GM18511 (cell line): ENCODE results near the gene KMT2C.
"Not testable (repeated sequence)": the region's sequence is repeated elsewhere in the genome, so short reads cannot be mapped to it uniquely, and the experiment has no call there.

Experiments used
- ATAC-seq: cut with Tn5 transposase; IDR thresholded peaks from one replicate; pipeline ENCODE4 v1.9.1; 2021; ENCODE audit warnings: mild to moderate bottlenecking, moderate library complexity; ENCODE audit not compliant: unreplicated experiment

Gene KMT2C

GRCh38 chr7:152442330-152442835, 6.6 kb upstream of the KMT2C start:
- no peak for ATAC-seq

- ATAC-seq, result not testable (repeated sequence)
Observed at GRCh38 chr7:152441810-152442209, 6.0 kb upstream of the KMT2C start.

GRCh38 chr7:152441168-152441567, 5.4 kb upstream of the KMT2C start:
- not testable (repeated sequence) for ATAC-seq

- not testable (repeated sequence) for ATAC-seq
Observed at GRCh38 chr7:152438017-152438416, 2.2 kb upstream of the KMT2C start.

DNA sequence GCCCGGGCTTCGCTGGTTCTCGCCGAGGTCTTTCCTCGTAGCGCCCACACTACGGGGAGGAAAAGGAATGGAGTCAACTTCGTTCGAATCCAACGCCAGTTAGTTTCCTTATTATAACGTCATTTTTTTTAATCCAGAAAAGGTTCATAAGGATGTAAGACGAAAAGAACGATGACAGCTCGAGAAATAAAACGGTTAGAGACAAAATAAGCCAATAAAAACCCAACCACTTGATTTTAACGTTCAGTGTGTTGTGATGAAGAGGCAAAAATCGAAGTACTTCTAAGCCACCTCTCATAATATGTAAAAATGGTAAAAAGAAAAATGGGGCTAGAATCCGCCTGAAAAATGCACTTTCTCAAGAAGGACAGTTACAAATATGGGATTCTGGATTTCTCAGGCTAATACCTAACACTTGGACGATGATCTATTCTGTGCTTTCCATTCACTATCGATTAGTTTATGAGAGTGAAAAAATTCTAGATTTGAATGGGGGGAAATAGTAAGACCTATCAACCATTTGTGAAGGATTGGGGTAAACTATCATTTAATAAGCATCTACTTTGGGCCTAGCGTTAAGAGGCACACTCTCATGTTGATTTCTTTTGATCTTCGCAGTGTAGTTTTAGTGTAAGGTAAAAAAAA, 1.2 kb upstream of the KMT2C start:
- ATAC-seq, result not testable (repeated sequence)

DNA sequence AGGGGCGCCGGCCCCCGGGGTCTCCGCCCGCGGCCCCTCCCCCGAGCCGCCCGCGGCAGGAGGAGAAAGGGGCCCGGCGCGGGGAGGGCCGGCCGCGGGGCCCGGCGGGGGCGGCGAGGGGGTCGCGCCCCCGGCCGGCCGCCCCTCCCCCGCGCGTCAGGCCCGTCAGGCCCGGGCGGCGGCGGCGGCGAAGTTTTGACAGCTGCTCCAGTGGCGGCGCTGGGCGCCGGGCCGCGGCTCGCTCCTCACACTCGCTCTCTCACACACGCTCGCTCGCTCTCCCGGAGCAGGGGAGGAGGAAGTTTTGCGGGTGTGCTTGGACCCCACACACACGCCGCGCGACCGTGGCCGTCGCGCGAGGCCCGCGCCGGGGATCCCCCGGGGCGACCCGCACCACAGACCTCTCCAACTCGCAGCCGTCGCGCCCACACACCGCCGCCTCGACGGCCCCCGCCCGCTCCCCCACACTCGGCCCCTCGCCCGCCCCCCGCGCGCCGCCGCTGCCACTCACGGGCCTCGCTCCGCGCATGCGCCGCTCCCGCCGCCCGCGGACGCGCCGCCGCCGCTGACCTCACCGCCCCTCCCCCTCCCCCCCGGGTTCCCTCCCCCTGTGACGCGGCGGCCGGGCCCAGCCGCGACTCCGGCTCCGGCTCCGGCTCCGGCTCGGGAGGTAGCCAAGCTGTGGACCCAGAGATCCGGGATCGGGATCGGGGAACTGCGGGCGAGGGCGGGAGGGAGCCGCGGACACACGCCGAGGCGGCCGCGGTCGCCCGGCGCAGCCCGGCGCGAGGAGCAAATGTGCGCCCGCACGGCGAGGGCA, 518 bp upstream of the KMT2C start:
- ATAC-seq, result peak; percentile 53

DNA sequence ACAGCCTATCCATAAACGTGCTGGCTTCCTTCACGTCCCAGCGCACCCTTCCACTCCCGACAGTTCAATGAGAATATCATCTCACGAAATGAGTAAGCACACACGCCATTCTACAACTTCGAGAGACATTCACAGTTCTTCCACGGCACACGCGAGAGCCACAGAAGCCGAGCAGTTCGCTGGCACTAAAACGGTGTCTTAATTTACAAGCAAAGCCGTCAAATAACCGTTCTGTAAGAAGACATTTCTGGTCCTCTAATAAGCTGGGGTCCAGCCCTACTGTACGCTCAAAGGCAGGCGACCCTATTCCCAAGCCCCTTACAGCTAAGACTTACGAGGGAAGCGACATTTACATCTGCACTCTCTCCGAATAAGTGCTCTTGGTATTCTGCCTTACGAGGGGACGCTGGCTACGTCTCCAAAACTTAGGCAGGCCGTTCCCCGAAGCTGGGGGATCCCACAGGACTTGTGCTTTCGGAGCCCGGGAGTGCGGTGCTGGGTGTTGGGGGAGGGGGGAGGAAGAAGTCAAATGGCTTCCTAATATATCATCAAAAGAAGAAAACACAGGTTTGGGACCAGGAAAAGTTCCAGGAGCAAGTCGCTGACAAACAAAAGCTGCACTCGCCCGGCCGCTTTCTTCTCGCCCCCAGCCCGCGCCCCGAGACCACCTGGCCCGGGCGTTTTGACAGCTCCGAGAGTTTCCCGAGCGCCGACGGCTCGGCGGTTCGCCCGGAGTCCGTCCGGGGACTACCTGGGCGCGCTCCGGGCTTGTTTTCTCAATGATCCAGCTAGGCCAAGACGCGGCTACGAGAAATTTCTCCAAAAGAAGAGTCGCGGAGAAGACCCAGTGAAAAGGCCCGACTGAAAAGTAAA, 1.1 kb downstream of the KMT2C start:
- ATAC-seq, result peak; percentile 31

DNA sequence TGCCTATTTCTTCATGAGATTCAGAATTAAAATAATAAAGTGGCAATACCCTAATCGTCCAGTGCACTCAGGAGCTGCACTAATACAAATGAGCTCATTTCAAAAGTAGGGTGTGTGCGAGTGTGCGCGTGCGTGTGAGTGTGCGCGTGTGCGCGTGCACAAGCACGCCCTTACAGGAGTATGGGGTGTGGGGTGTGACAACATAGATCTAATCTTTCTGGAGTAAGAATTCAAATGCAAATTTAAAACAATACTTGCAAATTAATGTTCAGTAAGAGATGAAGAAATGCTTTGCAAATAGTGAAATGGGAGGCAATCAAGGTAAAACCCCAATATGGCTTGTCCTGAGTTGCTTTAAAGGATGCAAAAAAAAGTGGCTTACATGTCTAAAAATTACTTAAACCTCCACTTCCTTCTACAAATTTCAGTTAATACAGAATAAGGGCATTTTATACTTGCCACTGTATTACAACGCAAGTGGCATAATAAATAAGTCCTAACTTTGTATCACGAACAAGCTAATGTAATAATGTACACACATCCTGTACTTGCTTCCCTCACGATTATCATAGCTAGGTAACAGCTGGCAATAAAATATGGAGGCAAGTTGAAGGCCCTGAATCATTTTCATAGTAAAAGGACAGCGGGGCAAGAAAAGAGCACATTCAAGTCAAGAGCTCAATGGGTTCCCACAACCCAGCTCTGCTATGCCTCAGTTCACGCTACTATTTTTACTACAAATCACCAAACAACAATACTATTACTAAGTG, 1.9 kb downstream of the KMT2C start:
- ATAC-seq, result peak; percentile 34

- ATAC-seq, result not testable (repeated sequence)
Observed at GRCh38 chr7:152432735-152433134, 3.1 kb downstream of the KMT2C start.

GRCh38 chr7:152430854-152431253, 4.9 kb downstream of the KMT2C start:
- ATAC-seq, result no peak

- ATAC-seq, result not testable (repeated sequence)
Observed at GRCh38 chr7:152430118-152430517, 5.7 kb downstream of the KMT2C start.

- ATAC-seq, result no peak
Observed at GRCh38 chr7:152424348-152425108, 11.3 kb downstream of the KMT2C start.

DNA sequence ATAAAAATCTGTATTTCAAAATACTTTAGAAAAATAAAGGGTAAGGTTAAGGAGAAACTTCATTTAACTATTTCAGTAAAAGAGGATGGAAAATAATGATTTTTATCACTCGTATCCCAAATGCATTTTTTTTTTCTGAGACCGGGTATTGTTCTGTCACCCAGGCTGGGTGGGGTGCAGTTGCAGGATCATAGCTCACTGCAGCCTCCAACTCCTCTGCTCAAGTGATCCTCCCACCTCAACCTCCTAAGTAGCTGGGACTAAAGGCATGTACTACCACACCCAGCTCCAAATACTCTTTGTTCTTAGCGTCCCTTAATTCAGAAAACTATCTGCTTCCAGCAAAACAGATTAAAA, 11.8 kb downstream of the KMT2C start:
- ATAC-seq, result no peak

GRCh38 chr7:152423171-152423570, 12.6 kb downstream of the KMT2C start:
- ATAC-seq, result not testable (repeated sequence)

DNA sequence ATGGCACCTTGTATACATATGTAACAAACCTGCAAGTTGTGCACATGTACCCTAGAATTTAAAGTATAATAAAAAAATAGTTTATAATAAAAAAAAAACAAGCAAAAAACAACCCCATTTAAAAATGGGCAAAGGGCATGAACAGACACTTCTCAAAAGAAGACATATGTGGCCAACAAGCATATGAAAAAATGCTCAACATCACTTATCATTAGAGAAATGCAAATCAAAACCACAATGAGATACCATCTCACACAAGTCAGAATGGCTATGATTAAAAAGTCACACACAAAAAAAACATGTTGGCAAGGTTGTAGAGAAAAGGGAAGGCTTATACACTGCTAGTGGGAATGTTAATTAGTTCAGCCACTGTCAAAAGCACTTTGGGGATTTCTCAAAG, 14.9 kb downstream of the KMT2C start:
- ATAC-seq, result not testable (repeated sequence)

DNA sequence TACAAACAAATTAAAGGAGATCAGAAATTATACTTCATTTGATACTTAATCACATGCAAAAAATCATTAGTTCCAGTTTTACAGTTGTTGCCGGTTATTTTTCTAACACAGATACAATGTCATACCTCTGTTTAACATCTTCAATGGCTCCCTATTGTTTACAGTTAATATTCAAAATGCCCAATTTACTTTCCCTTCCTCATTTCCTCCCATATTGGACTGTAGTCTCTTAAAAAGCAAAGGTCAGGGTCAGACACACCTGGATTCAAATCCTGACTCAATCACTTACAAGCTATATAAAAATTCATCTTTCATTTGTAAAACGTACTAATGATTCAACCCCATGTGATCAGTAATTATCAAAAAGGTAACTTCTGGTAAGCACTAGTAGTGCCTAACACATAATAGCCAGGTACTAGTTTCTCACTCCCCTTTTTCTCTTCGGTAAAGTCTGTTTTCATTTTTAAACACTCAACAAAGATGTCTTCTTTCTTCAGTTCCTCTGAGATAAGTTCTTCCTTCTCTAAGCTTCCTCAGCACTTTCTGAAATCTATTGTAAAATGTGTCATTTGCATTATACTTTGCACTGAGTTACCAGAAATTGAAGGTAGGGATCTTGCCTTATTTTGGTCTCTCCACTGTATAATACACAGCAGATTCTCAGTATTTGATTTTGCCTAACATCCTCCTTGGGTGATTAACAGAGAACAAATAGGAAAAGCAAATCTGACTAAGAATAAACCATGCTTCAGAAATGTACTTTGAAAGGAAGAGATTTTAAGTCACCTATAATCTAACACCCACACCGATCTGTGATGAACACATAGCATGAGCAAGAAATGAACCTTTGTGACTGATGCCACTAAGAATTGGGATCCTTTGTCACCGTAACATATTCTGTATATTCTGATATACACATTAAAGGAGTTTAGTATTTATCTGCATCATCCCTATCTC, 16.1 kb downstream of the KMT2C start:
- ATAC-seq, result no peak

GRCh38 chr7:152414779-152415178, 21.0 kb downstream of the KMT2C start:
- ATAC-seq, result no peak

DNA sequence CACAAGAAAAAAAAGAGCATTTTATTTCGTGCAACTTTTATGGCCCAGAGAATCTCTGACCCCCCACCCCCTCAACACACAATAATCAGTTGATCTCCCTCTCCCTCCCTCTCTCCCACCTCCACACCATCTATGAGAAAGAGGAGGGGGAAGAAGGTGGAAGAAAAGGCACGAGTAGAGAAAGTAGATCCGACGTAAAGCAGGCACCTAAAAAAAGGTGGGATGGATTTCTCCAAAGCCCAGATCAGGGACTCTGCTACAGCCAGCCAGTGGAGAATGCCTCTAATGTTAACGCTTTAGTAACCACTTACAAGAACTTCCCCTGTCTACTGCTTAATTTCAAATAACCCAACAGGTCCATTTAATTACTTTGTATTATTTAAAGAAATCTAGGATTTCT, 24.4 kb downstream of the KMT2C start:
- no peak for ATAC-seq

- no peak for ATAC-seq
Observed at GRCh38 chr7:152406491-152406890, 29.3 kb downstream of the KMT2C start.
